Stimulated activated naive CD4-positive, alpha-beta T cell (primary cell): ENCODE measurements around the gene CFAP221.
"Not testable (repeated sequence)": the region's sequence is repeated elsewhere in the genome, so short reads cannot be mapped to it uniquely, and the experiment has no call there.

Experiments used
- DNase-seq, 6 experiments: peaks; one replicate each; lab custom pipeline; 2025; lab: John Stamatoyannopoulos, UW

CFAP221 gene

GRCh38 chr2:119590873-119591272, 46.6 kb downstream of the CFAP221 start:
- no peak for DNase-seq

GRCh38 chr2:119591523-119591922, 47.3 kb downstream of the CFAP221 start:
- no peak for DNase-seq

GRCh38 chr2:119592436-119592835, 48.2 kb downstream of the CFAP221 start:
- DNase-seq, result no peak

- no peak for DNase-seq
Measured at GRCh38 chr2:119596638-119597037, 52.4 kb downstream of the CFAP221 start.

- DNase-seq, result no peak
Measured at GRCh38 chr2:119598596-119599263, 54.5 kb downstream of the CFAP221 start.

GRCh38 chr2:119599384-119599783, 55.1 kb downstream of the CFAP221 start:
- no peak for DNase-seq

- no peak for DNase-seq
Measured at GRCh38 chr2:119605096-119605495, 60.8 kb downstream of the CFAP221 start.

GRCh38 chr2:119606674-119607073, 62.4 kb downstream of the CFAP221 start:
- DNase-seq, result no peak

- no peak for DNase-seq
Measured at GRCh38 chr2:119608553-119608952, 64.3 kb downstream of the CFAP221 start.

- no peak for DNase-seq
Measured at GRCh38 chr2:119609337-119609736, 65.1 kb downstream of the CFAP221 start.

GRCh38 chr2:119614140-119614539, 69.9 kb downstream of the CFAP221 start:
- DNase-seq, result not testable (repeated sequence)

- no peak for DNase-seq
Measured at GRCh38 chr2:119616421-119616820, 72.2 kb downstream of the CFAP221 start.

- no peak for DNase-seq
Measured at GRCh38 chr2:119617455-119617854, 73.2 kb downstream of the CFAP221 start.

GRCh38 chr2:119618725-119619124, 74.5 kb downstream of the CFAP221 start:
- DNase-seq, result not testable (repeated sequence)

- DNase-seq, result no peak
Measured at GRCh38 chr2:119625226-119625625, 81.0 kb downstream of the CFAP221 start.

GRCh38 chr2:119629323-119629825, 85.1 kb downstream of the CFAP221 start:
- no peak for DNase-seq

- DNase-seq, result no peak
Measured at GRCh38 chr2:119630121-119630520, 85.9 kb downstream of the CFAP221 start.

- DNase-seq, result no peak
Measured at GRCh38 chr2:119637371-119637770, 93.1 kb downstream of the CFAP221 start.

- no peak for DNase-seq
Measured at GRCh38 chr2:119638246-119638645, 94.0 kb downstream of the CFAP221 start.

GRCh38 chr2:119638685-119639554, 94.7 kb downstream of the CFAP221 start:
- DNase-seq, result no peak

- peak; percentile 46 to 68 (median 52) for DNase-seq
Measured at GRCh38 chr2:119641562-119642258, 97.5 kb downstream of the CFAP221 start.

- DNase-seq, result no peak
Measured at GRCh38 chr2:119644186-119644585, 99.9 kb downstream of the CFAP221 start.
